ENCODE results near the gene CD68.
"Not testable (repeated sequence)": the region's sequence is repeated elsewhere in the genome, so short reads cannot be mapped to it uniquely, and the experiment has no call there.

Gene CD68

GRCh38 chr17:7618608-7619007, 39.2 kb downstream of the CD68 start:
- intact Hi-C loops (cut with DNase I; ENCODE audit: low total_unique reads): no loop called here

GRCh38 chr17:7620835-7621234, 41.4 kb downstream of the CD68 start:
- Histone ChIP-seq H3K4me1 (no peaks in the 10 kb centered on the region), H3K27me3 (no peaks in the 10 kb centered on the region), H3K4me3 (no peak overlapping the region), H3K36me3 (peaks cover 0 to 2% (median under 1%) of the 10 kb centered on the region in 3 donors), H3K27ac (no peak overlapping the region), H3K9me3 (no peaks in the 10 kb centered on the region)
- TF ChIP-seq CTCF (IDR thresholded peaks at IDR 0.05): no peak
- no peak for DNase-seq
- intact Hi-C loops (cut with DNase I; ENCODE audit: low total_unique reads): loop anchor here (10.0 kb wide), 1 partner anchor 56 kb away; the partner anchor contains the start of gene SENP3

More at GRCh38 chr17:7618608-7619007, 39.2 kb downstream of the CD68 start:
- Histone ChIP-seq H3K27ac (no peak overlapping the region), H3K36me3 (no peaks in the 10 kb centered on the region), H3K4me1 (peaks cover 0 to 9% (median 4%) of the 10 kb centered on the region in 4 donors), H3K9me3 (no peaks in the 10 kb centered on the region), H3K27me3 (no peaks in the 10 kb centered on the region), H3K4me3 (no peak overlapping the region)
- no peak for TF ChIP-seq CTCF (IDR thresholded peaks at IDR 0.05)
- DNase-seq: no peak

- Histone ChIP-seq H3K4me3 (no peak overlapping the region), H3K27ac (no peak overlapping the region), H3K9me3 (no peaks in the 10 kb centered on the region), H3K27me3 (no peaks in the 10 kb centered on the region), H3K4me1 (peaks cover 0 to 18% (median 9%) of the 10 kb centered on the region in 4 donors), H3K36me3 (peaks cover 0 to 5% (median 3%) of the 10 kb centered on the region in 3 donors)
- no peak for TF ChIP-seq CTCF (IDR thresholded peaks at IDR 0.05)
- intact Hi-C loops (cut with DNase I; ENCODE audit: low total_unique reads): loop anchor here (10.0 kb wide), 1 partner anchor 59 kb away; the partner anchor contains the start of gene SENP3
- no peak for DNase-seq
These were observed 44.2 kb downstream of the CD68 start for GRCh38 chr17:7623661-7624060.

GRCh38 chr17:7625749-7626148, 46.3 kb downstream of the CD68 start:
- intact Hi-C loops (cut with DNase I; ENCODE audit: low total_unique reads): loop anchor here (5.0 to 10.0 kb wide), 2 partner anchors 61 to 62 kb away; partner anchors contain the start of genes SENP3, TP53 and WRAP53
- H3K9me3 ChIP-seq: not testable (repeated sequence)

GRCh38 chr17:7626307-7626706, 46.9 kb downstream of the CD68 start:
- Histone ChIP-seq H3K9me3 (no peaks in the 10 kb centered on the region), H3K4me3 (no peak overlapping the region), H3K36me3 (peaks cover 0 to 5% (median 3%) of the 10 kb centered on the region in 3 donors), H3K4me1 (peaks cover 0 to 18% (median 9%) of the 10 kb centered on the region in 4 donors), H3K27me3 (no peaks in the 10 kb centered on the region), H3K27ac (peak overlapping the region in 1 of 2 donors; percentile 92)
- intact Hi-C loops (cut with DNase I; ENCODE audit: low total_unique reads): loop anchor here (5.0 to 10.0 kb wide), 2 partner anchors 61 to 62 kb away; partner anchors contain the start of genes SENP3, TP53 and WRAP53
- peak; percentile 37 to 69 for DNase-seq
- no peak for TF ChIP-seq CTCF (IDR thresholded peaks at IDR 0.05)

More at GRCh38 chr17:7625749-7626148, 46.3 kb downstream of the CD68 start:
- not testable (repeated sequence) for H3K4me3 ChIP-seq, H3K36me3 ChIP-seq, DNase-seq, H3K27me3 ChIP-seq, H3K27ac ChIP-seq
- H3K4me1 ChIP-seq: peaks cover 0 to 18% (median 9%) of the 10 kb centered on the region in 4 donors

GRCh38 chr17:7626956-7627249, 47.5 kb downstream of the CD68 start:
- intact Hi-C loops (cut with DNase I; ENCODE audit: low total_unique reads): loop anchor here (5.0 to 10.0 kb wide), 2 partner anchors 60 to 62 kb away; partner anchors contain the start of genes SENP3, TP53 and WRAP53
- no peak for TF ChIP-seq CTCF (IDR thresholded peaks at IDR 0.05)
- Histone ChIP-seq H3K4me1 (peaks cover 0 to 18% (median 9%) of the 10 kb centered on the region in 4 donors), H3K4me3 (peak overlapping the region; percentile 67 to 69), H3K36me3 (peaks cover 0 to 5% (median 3%) of the 10 kb centered on the region in 3 donors), H3K9me3 (no peaks in the 10 kb centered on the region), H3K27ac (peak overlapping the region; percentile 85 to 92), H3K27me3 (no peaks in the 10 kb centered on the region)
- no peak for DNase-seq
